Measurements from ENCODE around the gene PIAS1.
"Not testable (repeated sequence)": the region's sequence is repeated elsewhere in the genome, so short reads cannot be mapped to it uniquely, and the experiment has no call there.

GRCh38 chr15:68213491-68213845, 159.4 kb downstream of the PIAS1 start:
- not testable (repeated sequence) for TF ChIP-seq POLR2A, CTCF (IDR thresholded peaks at IDR 0.05)
